NCI-H146 treated with DMSO at 0.1 percent for 48 hours (cell line): ENCODE measurements around the gene RASGRF1.
"Not testable (repeated sequence)": the region's sequence is repeated elsewhere in the genome, so short reads cannot be mapped to it uniquely, and the experiment has no call there.

ENCODE experiments used
- DNase-seq: peaks from one replicate; lab custom pipeline; 2025; ENCODE audit not compliant: unreplicated experiment; lab: John Stamatoyannopoulos, UW

The RASGRF1 gene

DNA sequence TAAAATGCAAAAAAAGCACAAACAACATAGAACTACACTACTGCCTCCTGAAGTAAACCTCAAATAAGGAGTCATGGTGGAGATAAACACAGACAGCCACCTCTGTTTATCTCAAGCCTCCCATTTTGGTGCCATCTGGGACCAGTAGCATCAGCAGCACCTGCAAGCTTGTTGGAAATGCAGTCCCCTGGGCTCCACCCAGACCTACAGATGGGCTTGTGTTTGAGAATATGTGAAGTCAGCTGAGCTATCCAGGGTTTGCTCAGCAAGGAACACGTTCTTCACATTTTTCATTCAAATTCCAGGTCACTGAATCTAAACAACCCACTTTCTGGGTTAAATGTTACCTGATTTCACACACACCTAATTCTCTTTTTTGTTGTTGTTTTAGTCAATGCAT lies 45.5 kb downstream of the RASGRF1 start:
- no peak for DNase-seq

- no peak for DNase-seq
Observed at GRCh38 chr15:79042213-79042928, 48.2 kb downstream of the RASGRF1 start.

DNA sequence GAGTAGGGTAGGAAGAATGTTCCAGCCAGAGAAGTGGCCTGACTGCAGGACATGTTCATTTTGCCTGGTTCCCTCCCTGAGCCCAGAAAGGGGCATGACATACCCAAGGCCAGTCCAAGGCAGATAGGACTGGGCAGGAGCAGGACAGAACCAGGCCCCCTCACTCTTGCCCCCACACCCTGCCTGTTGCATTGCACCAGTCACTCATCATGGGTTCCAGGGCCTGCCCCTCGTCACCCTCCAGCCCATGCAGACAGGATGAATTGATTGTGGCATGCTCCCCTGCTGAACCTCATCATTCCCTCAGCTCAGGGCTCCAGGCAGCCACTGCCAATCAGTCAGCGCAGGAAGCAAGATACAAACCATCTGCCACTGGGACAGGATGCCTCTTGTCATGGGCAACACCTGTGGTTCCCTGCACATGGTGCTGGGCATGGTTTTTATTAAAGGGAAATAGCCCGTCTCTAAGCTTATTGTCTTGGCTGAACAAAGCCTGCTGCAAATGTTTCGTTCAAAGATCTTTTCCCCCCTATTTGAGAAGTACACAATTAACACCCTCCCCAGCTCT lies 48.9 kb downstream of the RASGRF1 start:
- DNase-seq: no peak

GRCh38 chr15:79037848-79038247 lies 52.7 kb downstream of the RASGRF1 start:
- DNase-seq: no peak

- no peak for DNase-seq
Observed at GRCh38 chr15:79036323-79036722, 54.3 kb downstream of the RASGRF1 start.

DNA sequence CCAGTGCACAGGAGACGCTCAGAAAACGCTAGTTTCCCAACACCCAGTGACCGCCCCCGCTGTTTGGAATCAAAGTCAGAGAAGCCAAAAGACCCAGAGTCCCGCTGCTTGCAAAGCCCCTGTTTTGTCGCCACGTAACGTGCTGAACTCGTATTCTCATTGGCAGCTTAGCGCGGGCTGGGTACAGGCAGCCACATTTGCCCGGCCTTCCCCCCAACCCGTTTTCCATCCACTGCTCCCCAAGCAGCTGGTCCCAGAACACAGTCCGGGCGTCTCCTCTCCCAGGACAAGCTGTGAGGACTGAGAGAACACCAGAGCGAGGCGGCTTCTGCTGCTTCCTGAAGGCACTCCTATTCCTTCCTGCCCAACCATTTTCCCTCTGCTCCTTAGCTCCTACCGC lies 54.8 kb downstream of the RASGRF1 start:
- no peak for DNase-seq

- DNase-seq: no peak
Observed at GRCh38 chr15:79035111-79035601, 55.4 kb downstream of the RASGRF1 start.

DNA sequence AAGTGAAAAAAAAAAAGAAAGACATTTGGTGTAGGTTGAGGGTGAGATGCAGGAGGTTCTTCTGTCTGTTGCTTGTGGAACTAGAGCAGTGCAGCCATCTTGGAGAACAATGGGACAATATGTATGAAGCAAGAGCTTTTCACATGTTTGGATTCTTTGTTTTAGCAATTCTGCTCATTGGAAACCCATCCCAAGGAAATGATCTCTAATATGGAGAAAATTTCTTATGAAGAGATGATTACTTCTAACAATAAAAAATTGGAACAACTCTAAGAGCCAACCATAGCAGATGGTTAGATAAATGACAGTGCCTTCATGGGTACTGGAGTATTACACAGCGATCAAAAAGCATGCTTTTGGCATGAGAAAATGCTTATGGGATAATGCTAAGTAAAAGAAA lies 56.3 kb downstream of the RASGRF1 start:
- no peak for DNase-seq

GRCh38 chr15:79032656-79033055 lies 57.9 kb downstream of the RASGRF1 start:
- no peak for DNase-seq

- no peak for DNase-seq
Observed at GRCh38 chr15:79031821-79032220, 58.8 kb downstream of the RASGRF1 start.

DNA sequence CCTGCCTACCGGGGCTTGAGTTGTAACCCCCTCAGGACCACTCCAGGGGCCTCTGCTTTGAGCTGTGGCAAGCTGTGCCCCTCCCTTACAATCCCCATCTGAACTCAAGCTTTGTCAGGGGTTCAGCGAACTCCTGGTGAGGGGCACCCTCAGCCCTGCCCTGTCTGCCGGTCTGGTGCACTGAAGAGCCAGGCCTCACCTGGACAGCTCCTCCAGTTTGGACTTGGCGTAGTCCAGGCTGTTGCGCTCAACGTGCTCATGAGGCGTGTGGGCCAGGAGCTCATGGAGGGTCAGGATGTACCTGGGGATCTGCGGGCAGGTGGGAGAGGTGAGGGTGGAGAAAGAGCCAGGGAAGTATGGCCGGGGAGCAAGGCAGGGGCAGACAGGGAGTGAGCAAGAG lies 59.4 kb downstream of the RASGRF1 start:
- DNase-seq: no peak

DNA sequence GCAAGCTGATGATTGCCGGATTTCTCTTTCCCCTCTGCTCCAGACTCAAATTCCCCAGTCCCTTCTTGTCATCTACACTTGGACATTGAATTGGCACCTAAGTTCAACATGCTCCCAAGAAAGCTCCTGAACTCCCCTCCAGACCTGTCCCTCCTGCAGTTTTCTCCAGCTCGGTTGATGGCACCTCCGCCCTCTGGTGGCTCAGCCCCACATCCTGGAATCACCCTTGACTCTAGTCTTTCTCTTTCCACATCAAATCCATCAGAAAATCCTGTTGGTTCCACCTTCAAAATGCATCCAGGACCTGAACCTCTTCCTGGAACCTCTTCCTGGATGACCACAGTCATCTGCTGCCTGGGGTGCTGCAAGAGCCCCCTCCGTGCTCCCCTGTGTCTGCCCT lies 60.1 kb downstream of the RASGRF1 start:
- no peak for DNase-seq

DNA sequence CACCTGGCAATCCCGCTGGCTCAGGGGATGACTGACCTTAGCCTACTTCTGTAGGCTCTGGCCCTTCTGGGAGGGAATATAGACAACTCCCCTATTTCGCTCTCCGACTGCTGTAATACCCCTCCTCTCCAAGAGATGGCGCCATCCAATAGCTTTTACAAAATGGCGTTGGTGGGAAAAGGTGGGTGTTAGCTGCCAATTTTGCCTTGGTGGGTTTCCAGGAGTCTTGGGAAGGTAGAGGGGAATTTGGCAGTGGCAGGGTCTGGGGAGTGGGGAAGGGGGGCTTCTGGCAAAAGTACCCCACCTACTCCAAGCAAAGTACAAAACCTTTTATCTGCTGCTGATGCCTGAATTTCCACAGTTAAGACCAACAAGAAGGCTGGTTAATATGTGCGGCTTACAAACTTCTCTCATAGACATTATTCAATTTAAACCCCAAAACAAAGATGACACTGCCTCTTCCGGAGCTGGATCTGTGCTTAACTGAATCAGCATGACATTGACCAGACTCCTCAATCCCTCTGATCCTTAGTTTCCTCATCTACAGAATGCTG lies 62.1 kb downstream of the RASGRF1 start:
- no peak for DNase-seq

- DNase-seq: no peak
Observed at GRCh38 chr15:79027532-79028410, 62.8 kb downstream of the RASGRF1 start.

GRCh38 chr15:79025802-79026201 lies 64.8 kb downstream of the RASGRF1 start:
- DNase-seq: no peak

- no peak for DNase-seq
Observed at GRCh38 chr15:79025201-79025600, 65.4 kb downstream of the RASGRF1 start.

GRCh38 chr15:79024493-79024892 lies 66.1 kb downstream of the RASGRF1 start:
- DNase-seq: not testable (repeated sequence)

DNA sequence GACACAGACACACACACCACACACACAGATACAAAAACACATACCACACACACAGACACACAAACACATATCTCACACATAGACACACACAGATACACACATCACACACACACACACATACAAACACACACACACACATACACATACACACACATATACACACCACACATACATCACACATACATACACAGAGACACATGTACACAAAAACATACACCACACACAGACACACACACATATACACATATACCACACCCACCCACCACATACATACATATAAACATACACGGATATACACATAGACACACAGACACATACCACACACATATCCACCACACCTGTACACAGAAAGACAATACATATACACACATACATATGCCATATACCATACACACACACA lies 66.7 kb downstream of the RASGRF1 start:
- DNase-seq: no peak

DNA sequence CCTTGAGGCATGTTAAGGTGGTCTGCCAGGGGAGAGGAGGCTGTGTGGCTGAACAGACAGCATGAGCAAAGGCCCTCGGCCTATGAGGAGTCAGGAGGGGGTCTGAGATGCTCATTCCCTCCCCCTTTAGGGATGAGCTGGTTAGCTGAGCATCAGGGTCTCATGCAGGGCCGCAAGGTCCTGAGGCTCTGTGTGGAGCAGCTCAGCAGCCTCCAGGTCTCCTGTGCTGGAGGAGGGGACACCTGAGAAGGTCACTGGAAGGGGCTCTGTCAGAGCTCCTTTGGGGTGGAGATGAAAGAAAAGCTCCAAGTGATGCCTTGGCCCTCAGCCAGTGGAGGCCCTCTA lies 67.1 kb downstream of the RASGRF1 start:
- no peak for DNase-seq

DNA sequence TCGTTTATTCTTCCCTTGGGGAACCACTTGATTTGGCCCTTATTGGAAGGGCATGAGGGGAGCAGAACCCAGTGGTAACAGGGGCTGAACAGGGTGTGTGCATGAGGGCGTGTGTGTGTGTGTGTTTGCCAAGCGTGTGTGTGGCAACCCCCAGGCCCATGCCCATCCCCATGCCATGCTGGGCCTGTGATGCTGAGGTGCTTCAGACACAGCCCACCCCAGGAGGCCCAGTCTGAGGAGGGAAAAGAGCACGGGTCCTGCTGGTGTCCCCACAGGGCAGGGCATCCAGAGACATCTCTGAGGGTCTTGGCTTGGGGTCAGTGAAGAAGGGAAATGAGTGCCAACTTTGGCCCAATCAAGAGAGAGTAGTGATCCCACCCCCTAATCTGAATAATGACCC lies 71.6 kb downstream of the RASGRF1 start:
- no peak for DNase-seq

GRCh38 chr15:79017953-79018352 lies 72.6 kb downstream of the RASGRF1 start:
- DNase-seq: no peak
